Measurements from ENCODE around the gene TRABD. TPM values are rescaled to one million over a fixed set of nuclear protein-coding genes. Genes with fewer than 3 reads are reported as not detected.

The TRABD gene
- total RNA-seq, 1 donor from 2014 or later = 40.3 TPM

DNA sequence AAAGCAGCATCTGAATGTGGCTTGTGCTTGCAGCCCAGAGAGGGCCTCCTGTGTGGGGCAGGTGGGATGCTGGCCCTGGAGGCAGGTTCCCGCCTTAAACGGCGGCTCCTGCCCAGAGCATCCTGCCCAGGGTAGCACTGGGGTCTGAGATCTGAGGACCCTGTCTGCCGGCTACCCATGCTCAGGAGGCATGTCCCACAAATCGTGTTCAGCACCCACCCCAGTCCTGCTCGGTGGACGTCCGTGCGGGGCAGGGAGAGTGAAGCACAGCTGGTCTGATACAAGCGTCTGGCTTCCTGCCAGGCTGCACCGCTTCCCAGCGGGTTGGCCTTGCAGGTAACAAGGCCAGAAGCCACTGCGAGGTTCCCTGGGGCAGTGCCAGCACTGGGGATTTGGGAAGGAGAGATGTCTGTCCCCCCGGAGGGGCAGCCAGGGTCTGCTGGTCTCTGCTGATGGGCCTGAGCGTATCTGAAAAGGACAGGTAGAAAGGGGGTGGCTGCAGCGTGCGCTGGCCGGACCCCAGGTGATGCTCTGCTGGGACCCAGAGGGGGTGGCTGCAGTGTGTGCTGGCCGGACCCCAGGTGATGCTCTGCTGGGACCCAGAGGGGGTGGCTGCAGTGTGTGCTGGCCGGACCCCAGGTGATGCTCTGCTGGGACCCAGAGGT is 3.6 kb downstream of the TRABD start:
- Histone ChIP-seq H3K27me3 (no peaks in the 10 kb centered on the region), H3K4me3 (no peak overlapping the region), H3K36me3 (peaks cover 0 to 5% of the 10 kb centered on the region in 2 donors), H3K9me3 (no peaks in the 10 kb centered on the region), H3K4me1 (peaks cover 73% of the 10 kb centered on the region), H3K27ac (peak overlapping the region; percentile 89)
- TF ChIP-seq POLR2A (IDR thresholded peaks at IDR 0.05) (no peak), POLR2AphosphoS5 (IDR thresholded peaks at IDR 0.05; ENCODE audit: insufficient read depth in 1 of 2, low read depth in 1 of 2) (no peak)
- TF ChIP-seq, protein P1, sequence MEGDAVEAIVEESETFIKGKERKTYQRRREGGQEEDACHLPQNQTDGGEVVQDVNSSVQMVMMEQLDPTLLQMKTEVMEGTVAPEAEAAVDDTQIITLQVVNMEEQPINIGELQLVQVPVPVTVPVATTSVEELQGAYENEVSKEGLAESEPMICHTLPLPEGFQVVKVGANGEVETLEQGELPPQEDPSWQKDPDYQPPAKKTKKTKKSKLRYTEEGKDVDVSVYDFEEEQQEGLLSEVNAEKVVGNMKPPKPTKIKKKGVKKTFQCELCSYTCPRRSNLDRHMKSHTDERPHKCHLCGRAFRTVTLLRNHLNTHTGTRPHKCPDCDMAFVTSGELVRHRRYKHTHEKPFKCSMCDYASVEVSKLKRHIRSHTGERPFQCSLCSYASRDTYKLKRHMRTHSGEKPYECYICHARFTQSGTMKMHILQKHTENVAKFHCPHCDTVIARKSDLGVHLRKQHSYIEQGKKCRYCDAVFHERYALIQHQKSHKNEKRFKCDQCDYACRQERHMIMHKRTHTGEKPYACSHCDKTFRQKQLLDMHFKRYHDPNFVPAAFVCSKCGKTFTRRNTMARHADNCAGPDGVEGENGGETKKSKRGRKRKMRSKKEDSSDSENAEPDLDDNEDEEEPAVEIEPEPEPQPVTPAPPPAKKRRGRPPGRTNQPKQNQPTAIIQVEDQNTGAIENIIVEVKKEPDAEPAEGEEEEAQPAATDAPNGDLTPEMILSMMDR (IDR thresholded peaks at IDR 0.05) = no peak
- no peak for DNase-seq (ENCODE audit: extremely low spot score in 2 of 2)
- intact Hi-C loops (cut with DNase I) = no loop called here

DNA sequence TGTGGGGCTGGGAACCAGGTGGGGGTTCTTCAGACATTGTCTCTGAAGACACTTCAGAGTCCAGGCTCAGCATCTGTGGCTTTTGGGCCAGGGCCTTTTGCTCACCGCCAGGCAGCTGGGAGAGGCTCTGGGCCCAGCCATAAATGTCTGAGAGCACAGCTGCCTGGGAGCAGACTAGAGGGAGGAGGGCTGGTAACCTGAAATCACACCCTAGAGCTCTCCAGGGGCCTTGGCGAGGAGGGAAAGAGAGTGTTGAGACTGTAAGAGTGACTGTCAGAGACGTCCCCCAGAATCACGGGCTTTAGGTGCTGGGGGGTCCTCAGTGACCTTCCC is 4.1 kb downstream of the TRABD start:
- peak overlapping the region; percentile 43 to 53 for H3K4me3 ChIP-seq
- H3K27ac ChIP-seq = peak overlapping the region; percentile 89
- DNase-seq (ENCODE audit: extremely low spot score in 2 of 2) = no peak
- intact Hi-C loops (cut with DNase I) = loop anchor here (5.0 to 10.0 kb wide), 2 partner anchors 223 to 265 kb away; no protein-coding TSS in a partner anchor
- H3K9me3 ChIP-seq = no peaks in the 10 kb centered on the region
- H3K36me3 ChIP-seq = peaks cover 0 to 10% of the 10 kb centered on the region in 2 donors
- no peak for TF ChIP-seq POLR2A (IDR thresholded peaks at IDR 0.05)
- TF ChIP-seq POLR2AphosphoS5 (IDR thresholded peaks at IDR 0.05; ENCODE audit: insufficient read depth in 1 of 2, low read depth in 1 of 2) = no peak
- TF ChIP-seq, protein P1 (IDR thresholded peaks at IDR 0.05) = no peak
- H3K27me3 ChIP-seq = no peaks in the 10 kb centered on the region
- peaks cover 68% of the 10 kb centered on the region for H3K4me1 ChIP-seq

DNA sequence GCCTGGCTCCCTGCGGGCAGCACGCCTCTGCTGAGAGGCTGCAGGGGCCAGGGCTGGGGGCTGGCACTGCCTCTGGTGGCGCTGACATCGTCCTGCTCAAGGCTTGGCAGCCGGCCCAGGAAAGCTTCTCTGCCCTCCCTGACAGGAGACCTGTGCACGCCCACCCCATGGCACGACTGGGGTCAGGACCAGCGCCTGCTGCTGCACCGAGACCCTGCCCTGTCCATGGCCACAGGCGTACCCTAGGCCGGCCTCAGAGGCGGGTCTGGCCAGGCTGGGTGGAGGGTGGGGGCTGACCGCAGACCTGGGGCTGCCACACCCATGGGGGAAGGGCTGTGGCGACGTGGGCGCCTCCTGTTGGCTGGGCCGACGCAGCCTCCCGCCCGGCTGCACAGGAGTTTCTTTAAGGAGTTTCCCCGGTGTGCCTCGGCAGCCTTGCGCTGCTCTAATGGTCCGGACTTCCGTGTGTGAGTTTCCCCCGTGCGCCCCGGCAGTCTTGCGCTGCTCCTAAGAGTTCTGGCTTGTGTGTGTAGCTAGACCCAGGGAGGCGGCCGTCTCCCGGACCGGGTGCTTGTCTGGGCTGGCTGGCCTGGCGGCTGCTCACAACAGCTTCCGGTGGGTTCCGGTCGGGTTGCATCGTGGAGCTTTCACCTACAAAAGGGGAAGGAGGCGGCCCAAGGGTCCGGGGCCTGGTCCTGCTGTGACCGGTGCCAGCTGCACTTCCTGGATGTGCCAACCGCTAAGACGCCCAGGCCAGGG is 4.6 kb downstream of the TRABD start:
- H3K36me3 ChIP-seq = peaks cover 0 to 12% of the 10 kb centered on the region in 2 donors
- DNase-seq (ENCODE audit: extremely low spot score in 2 of 2) = no peak
- H3K9me3 ChIP-seq = no peaks in the 10 kb centered on the region
- peak overlapping the region; percentile 43 to 53 for H3K4me3 ChIP-seq
- intact Hi-C loops (cut with DNase I) = loop anchor here (5.0 to 10.0 kb wide), 2 partner anchors 223 to 266 kb away; no protein-coding TSS in a partner anchor
- peak overlapping the region; percentile 89 for H3K27ac ChIP-seq
- H3K27me3 ChIP-seq = no peaks in the 10 kb centered on the region
- H3K4me1 ChIP-seq = peaks cover 63% of the 10 kb centered on the region
- peak; percentile 76 to 86 for TF ChIP-seq POLR2AphosphoS5 (IDR thresholded peaks at IDR 0.05; ENCODE audit: insufficient read depth in 1 of 2, low read depth in 1 of 2)
- TF ChIP-seq, protein P1 (IDR thresholded peaks at IDR 0.05) = peak in 2 of 3 experiments; percentile 18 to 51
- peak in 1 of 2 donors; percentile 11 for TF ChIP-seq POLR2A (IDR thresholded peaks at IDR 0.05)

DNA sequence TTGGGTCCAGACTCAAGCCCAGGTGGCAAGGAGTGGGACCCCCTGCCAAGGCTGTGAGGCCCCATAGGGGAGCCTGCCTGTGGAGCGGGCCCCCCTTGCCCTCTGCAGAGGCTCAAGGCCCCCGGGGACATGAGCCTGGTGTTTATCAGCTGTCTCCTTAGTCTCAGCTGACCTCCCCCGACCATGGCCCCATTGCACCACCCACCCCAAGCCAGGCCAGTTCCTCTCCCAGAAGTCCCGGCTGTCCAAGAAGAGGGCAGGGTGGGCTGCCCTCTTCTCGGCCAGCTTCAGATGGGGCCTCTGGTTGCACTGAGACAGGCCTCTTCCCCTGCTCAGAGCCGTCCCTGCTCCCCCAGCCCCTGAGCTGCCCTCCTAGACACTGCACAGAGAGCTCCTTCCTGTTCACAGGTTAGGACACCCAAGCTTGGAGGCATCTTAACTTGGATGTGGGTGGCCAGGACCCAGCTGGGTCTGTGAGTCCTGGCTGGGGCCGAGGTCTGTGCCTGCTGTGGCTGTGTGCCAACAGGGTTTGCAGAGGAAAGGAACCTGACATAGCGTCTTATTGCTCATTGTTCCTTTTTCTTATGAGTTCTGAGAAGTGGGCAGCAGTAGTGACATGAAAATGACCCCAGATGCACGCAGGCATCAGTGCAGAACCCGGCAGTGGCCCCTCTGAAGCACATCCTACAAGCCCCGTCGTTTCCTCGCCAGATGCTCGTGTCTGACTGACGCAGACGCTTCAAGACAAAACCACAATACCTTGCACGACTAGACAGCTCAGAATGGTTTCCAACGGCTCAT is 5.4 kb downstream of the TRABD start:
- peak overlapping the region; percentile 89 for H3K27ac ChIP-seq
- peaks cover 62% of the 10 kb centered on the region for H3K4me1 ChIP-seq
- H3K4me3 ChIP-seq = peak overlapping the region; percentile 43 to 53
- TF ChIP-seq POLR2A (IDR thresholded peaks at IDR 0.05) (no peak), POLR2AphosphoS5 (IDR thresholded peaks at IDR 0.05; ENCODE audit: insufficient read depth in 1 of 2, low read depth in 1 of 2) (no peak)
- TF ChIP-seq, protein P1 (IDR thresholded peaks at IDR 0.05) = no peak
- no peak for DNase-seq (ENCODE audit: extremely low spot score in 2 of 2)
- no peaks in the 10 kb centered on the region for H3K27me3 ChIP-seq
- no peaks in the 10 kb centered on the region for H3K9me3 ChIP-seq
- intact Hi-C loops (cut with DNase I) = loop anchor here (5.0 to 10.0 kb wide), 2 partner anchors 224 to 266 kb away; no protein-coding TSS in a partner anchor
- peaks cover 0 to 12% of the 10 kb centered on the region in 2 donors for H3K36me3 ChIP-seq

All from vagina (tissue), 2 donors.